Endothelial cell of umbilical vein (primary cell): ENCODE data around the gene HNRNPC. TPM values are rescaled to one million over a fixed set of nuclear protein-coding genes. Genes with fewer than 3 reads are reported as not detected.

ENCODE experiments used
- BruUV-seq: library from RNA; stranded (reverse); fragments of 400-500 nt; replicated peaks from 2 replicates; lab custom pipeline; 2021; lab: Mats Ljungman, UMichigan
- CTCF ChIA-PET: fragments of 300-600, 350-600 bp; sonication (Branson Sonifier 250); formaldehyde crosslinking; loops from one replicate; lab custom pipeline; 2021; ENCODE audit warnings: antibody characterized with exemption, inconsistent platforms; lab: Charles Lee
- POLR2A ChIA-PET: fragments of 300-600, 350-600 bp; sonication (Branson Sonifier 250); formaldehyde crosslinking; loops from one replicate; lab custom pipeline; 2021; ENCODE audit warnings: antibody characterized with exemption, inconsistent platforms; lab: Charles Lee
- DNase-seq: peaks from one replicate; pipeline ENCODE4 v3.0.0-alpha.2; 2011; ENCODE audit warnings: low read depth, low spot score
- FAIRE-seq: peaks from 2 replicates; lab custom pipeline; 2011; peaks lifted over from hg19 to GRCh38; lab: Jason Lieb, UNC
- H2AFZ ChIP-seq: 2 replicates; pipeline ENCODE4 v1.6.0; 2012; ENCODE audit warnings: low read depth, low read length, control low read depth, inconsistent platforms
- H3K27ac ChIP-seq: 2 replicates; pipeline ENCODE4 v1.5.1; 2011; ENCODE audit warnings: low read depth, mild to moderate bottlenecking, control low read depth, low read length, moderate library complexity; ENCODE audit not compliant: insufficient read depth
- H3K27me3 ChIP-seq, 2 experiments: 2 replicates each; pipeline versions ENCODE4 v1.6.0 to v1.6.1; 2011; ENCODE audit warnings: low read length in 2 of 2, mixed read lengths in 1 of 2; ENCODE audit not compliant: control insufficient read depth in 2 of 2, insufficient read depth in 2 of 2
- H3K36me3 ChIP-seq, 2 experiments: 2 replicates in 1 of 2; 3 replicates in 1 of 2; pipeline ENCODE4 v1.5.1; 2011; ENCODE audit warnings: low read length in 2 of 2, mild to moderate bottlenecking in 1 of 2, moderate library complexity in 1 of 2; ENCODE audit not compliant: control insufficient read depth in 2 of 2, insufficient read depth in 2 of 2; ENCODE audit errors: extremely low read depth in 1 of 2
- H3K4me1 ChIP-seq: 3 replicates; pipeline ENCODE4 v1.5.1; 2011; ENCODE audit warnings: mild to moderate bottlenecking, low read length; ENCODE audit not compliant: control insufficient read depth, insufficient read depth; ENCODE audit errors: extremely low read depth
- H3K4me2 ChIP-seq: 2 replicates; pipeline ENCODE4 v1.6.1; 2011; ENCODE audit warnings: low read length, control low read depth, mixed read lengths; ENCODE audit not compliant: insufficient read depth
- H3K4me3 ChIP-seq, 3 experiments: fragments of 200-600 bp in 1 of 3; sonication (generic), shearing (Covaris generic) in 1 of 3; replicated peaks in 1 of 3; 2 replicates each; pipeline ENCODE4 v1.5.1; 2011 to 2016; ENCODE audit warnings: control low read depth in 3 of 3, low read length in 3 of 3, mild to moderate bottlenecking in 2 of 3, inconsistent platforms in 1 of 3, low read depth in 1 of 3, moderate library complexity in 1 of 3; ENCODE audit not compliant: insufficient read depth in 1 of 3
- H3K79me2 ChIP-seq: 2 replicates; pipeline ENCODE4 v1.6.0; 2012; ENCODE audit warnings: low read length, inconsistent platforms; ENCODE audit not compliant: control insufficient read depth, insufficient read depth
- H3K9ac ChIP-seq: replicated peaks from 2 replicates; pipeline ENCODE3; 2011; ENCODE audit warnings: low read length, control low read depth; ENCODE audit not compliant: insufficient read depth; ENCODE audit errors: extremely low read depth
- H3K9me1 ChIP-seq: replicated peaks from 3 replicates; pipeline ENCODE4 v1.6.0; 2011; ENCODE audit warnings: mild to moderate bottlenecking, low read length; ENCODE audit not compliant: control insufficient read depth, insufficient read depth; ENCODE audit errors: extremely low read depth
- H3K9me3 ChIP-seq: replicated peaks from 2 replicates; pipeline ENCODE4 v1.5.1; 2012; ENCODE audit warnings: low read length, inconsistent platforms; ENCODE audit not compliant: control insufficient read depth, insufficient read depth
- H4K20me1 ChIP-seq: replicated peaks from 2 replicates; pipeline ENCODE3; 2011; ENCODE audit warnings: mild to moderate bottlenecking, low read length; ENCODE audit not compliant: control insufficient read depth, insufficient read depth; ENCODE audit errors: extremely low read depth
- EZH2 ChIP-seq: IDR thresholded peaks from 2 replicates; pipeline ENCODE4 v1.6.1; 2012; ENCODE audit warnings: borderline replicate concordance, low read depth, mild to moderate bottlenecking, moderate library complexity, low read length, inconsistent platforms; ENCODE audit not compliant: severe bottlenecking
- FOS ChIP-seq: IDR thresholded peaks from 2 replicates; pipeline ENCODE4 v1.6.1; 2011; ENCODE audit warnings: mild to moderate bottlenecking, low read length, moderate library complexity, borderline replicate concordance; ENCODE audit not compliant: insufficient read depth
- JUN ChIP-seq: IDR thresholded peaks from 2 replicates; pipeline ENCODE4 v1.6.1; 2011; ENCODE audit warnings: borderline replicate concordance, low read depth; ENCODE audit not compliant: insufficient read length, insufficient read depth
- MYC ChIP-seq: IDR thresholded peaks from one replicate; pipeline ENCODE4 v1.6.1; 2011; ENCODE audit warnings: mild to moderate bottlenecking, low read depth, low read length
- POLR2A ChIP-seq: IDR thresholded peaks from 2 replicates; pipeline ENCODE4 v1.6.1; 2012; ENCODE audit warnings: low read depth, mild to moderate bottlenecking, control low read depth, low read length
- dilution Hi-C: fragments of 300-500 bp; cut with MboI; formaldehyde crosslinking; loops from one replicate; pipeline ENCODE4 v1.15.0; 2019; ENCODE audit warnings: low sequenced_read_pairs; ENCODE audit not compliant: extremely low pct_ligation_motif_present
- intact Hi-C: fragments of 100-400 bp; cut with micrococcal nuclease; formaldehyde crosslinking; loops from one replicate; pipeline ENCODE4 v1.10.0; 2022
- polyA plus RNA-seq, 4 experiments: library from polyadenylated mRNA; depleted of rRNA in 3 of 4; stranded (reverse) in 3 of 4; unstranded in 1 of 4; fragments of >200 nt; gene quantifications; 2 replicates each; pipeline versions ENCODE4 v1.2.1 to v1.2.3, GENCODE V29; 2011 to 2012; ENCODE audit warnings: missing spikeins in 1 of 4
- total RNA-seq: library from RNA; stranded (reverse); gene quantifications from 2 replicates; pipeline ENCODE4 v1.2.3, GENCODE V29; 2021
- TF ChIP-seq, protein P1 (sequence below), 2 donors: IDR thresholded peaks; 1 replicate in 1 of 2; 2 replicates in 1 of 2; pipeline ENCODE4 v1.5.1; 2011; ENCODE audit warnings: low read length in 2 of 2, mild to moderate bottlenecking in 2 of 2, moderate library complexity in 2 of 2, control low read depth in 1 of 2, inconsistent platforms in 1 of 2, low read depth in 1 of 2; ENCODE audit not compliant: insufficient read depth in 1 of 2; ENCODE audit errors: extremely low read depth in 1 of 2

HNRNPC gene
- total and polyA plus RNA-seq, 2 donors (not counting 3 experiments of a cell fraction or from before 2014, with no cell fraction given): 531 to 674 TPM

DNA sequence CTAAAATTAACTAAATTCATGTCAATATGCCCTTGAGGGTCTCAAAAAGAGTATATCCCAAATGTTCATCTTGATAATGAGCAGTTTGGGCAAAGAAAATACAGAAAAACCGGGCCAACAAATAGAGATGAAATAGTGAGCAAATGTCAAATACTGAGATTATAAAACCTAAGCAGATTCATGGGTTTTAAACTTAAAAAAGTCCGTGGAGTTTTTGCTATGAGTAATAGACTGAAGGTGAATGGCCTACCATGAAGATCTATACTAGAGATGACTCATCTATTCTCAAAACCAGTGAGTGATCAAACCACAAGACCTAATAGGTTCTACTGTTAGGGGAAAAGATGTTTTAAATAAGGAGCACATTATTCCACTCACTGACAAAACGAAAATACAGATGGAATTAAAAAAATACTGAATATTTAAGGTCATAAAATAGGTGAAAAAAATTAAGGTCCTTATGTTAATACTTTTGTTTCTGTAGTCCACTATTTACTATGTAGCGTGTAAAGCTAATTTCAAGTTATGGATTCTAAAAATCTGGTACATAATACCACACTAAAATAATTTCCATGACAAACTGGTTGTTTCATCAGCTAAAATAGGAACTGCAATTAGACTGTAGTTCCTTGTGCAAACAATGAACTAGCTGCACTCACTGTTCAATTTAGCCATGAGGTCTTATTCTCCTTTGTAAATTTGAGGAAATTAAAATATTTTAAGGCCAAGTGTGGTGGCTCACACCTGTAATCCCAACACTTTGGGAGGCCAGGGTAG, 5.0 kb downstream of the HNRNPC start:
- Histone ChIP-seq H4K20me1 (peaks cover 53% of the 10 kb centered on the region), H3K9me1 (no peaks in the 10 kb centered on the region), H3K4me3 (peak overlapping the region in 1 of 3 experiments; percentile 16), H3K27ac (peak overlapping the region; percentile 25), H3K9me3 (no peaks in the 10 kb centered on the region), H3K79me2 (peaks cover 99% of the 10 kb centered on the region), H3K27me3 (no peaks in the 10 kb centered on the region), H2AFZ (no peak overlapping the region), H3K4me1 (peaks cover 43% of the 10 kb centered on the region), H3K9ac (no peak overlapping the region), H3K36me3 (peaks cover 16 to 43% of the 10 kb centered on the region in 2 experiments), H3K4me2 (peak overlapping the region; percentile 100)
- TF ChIP-seq, protein P1, sequence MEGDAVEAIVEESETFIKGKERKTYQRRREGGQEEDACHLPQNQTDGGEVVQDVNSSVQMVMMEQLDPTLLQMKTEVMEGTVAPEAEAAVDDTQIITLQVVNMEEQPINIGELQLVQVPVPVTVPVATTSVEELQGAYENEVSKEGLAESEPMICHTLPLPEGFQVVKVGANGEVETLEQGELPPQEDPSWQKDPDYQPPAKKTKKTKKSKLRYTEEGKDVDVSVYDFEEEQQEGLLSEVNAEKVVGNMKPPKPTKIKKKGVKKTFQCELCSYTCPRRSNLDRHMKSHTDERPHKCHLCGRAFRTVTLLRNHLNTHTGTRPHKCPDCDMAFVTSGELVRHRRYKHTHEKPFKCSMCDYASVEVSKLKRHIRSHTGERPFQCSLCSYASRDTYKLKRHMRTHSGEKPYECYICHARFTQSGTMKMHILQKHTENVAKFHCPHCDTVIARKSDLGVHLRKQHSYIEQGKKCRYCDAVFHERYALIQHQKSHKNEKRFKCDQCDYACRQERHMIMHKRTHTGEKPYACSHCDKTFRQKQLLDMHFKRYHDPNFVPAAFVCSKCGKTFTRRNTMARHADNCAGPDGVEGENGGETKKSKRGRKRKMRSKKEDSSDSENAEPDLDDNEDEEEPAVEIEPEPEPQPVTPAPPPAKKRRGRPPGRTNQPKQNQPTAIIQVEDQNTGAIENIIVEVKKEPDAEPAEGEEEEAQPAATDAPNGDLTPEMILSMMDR (IDR thresholded peaks at IDR 0.05; ENCODE audit: extremely low read depth in 1 of 2, insufficient read depth in 1 of 2, low read depth in 1 of 2, low read length in 2 of 2): no peak
- no peak for TF ChIP-seq EZH2
- peak; percentile 90 for TF ChIP-seq FOS
- no peak for TF ChIP-seq MYC
- TF ChIP-seq JUN: peak; percentile 87
- no peak for TF ChIP-seq POLR2A
- ChIA-PET POLR2A (interaction anchor here (0.7 to 1.3 kb wide), 2 partner anchors 10 to 225 kb away, joined by 3 to 5 read pairs; no protein-coding TSS in a partner anchor), CTCF (interaction anchor here (1.5 kb wide), 1 partner anchor 15 kb away, joined by 3 read pairs; the partner anchor contains the start of gene RPGRIP1)
- DNase-seq (peak; percentile 51), FAIRE-seq (peak; percentile 59)
- no TSS peak for BruUV-seq
- dilution Hi-C loops: no loop called here
- intact Hi-C loops: no loop called here
